Astrocyte (in vitro differentiated cells and primary cell): ENCODE data around the gene MSI1. TPM values are rescaled to one million over a fixed set of nuclear protein-coding genes. Genes with fewer than 3 reads are reported as not detected.

Experiments
- DNase-seq: peaks from one replicate; pipeline ENCODE4 v3.0.0-alpha.2; 2010; ENCODE audit warnings: low read depth
- FAIRE-seq: peaks from 2 replicates; lab custom pipeline; 2011; peaks lifted over from hg19 to GRCh38; lab: Jason Lieb, UNC
- H2AFZ ChIP-seq: 2 replicates; pipeline ENCODE4 v1.6.0; 2012; ENCODE audit warnings: low read depth, low read length, inconsistent platforms
- H3K27ac ChIP-seq: 2 replicates; pipeline ENCODE4 v1.5.1; 2011; ENCODE audit warnings: low read depth, low read length, inconsistent platforms
- H3K27me3 ChIP-seq: 2 replicates; pipeline ENCODE4 v1.6.0; 2011; ENCODE audit warnings: low read length, inconsistent platforms; ENCODE audit not compliant: insufficient read depth
- H3K36me3 ChIP-seq: 2 replicates; pipeline ENCODE4 v1.5.1; 2011; ENCODE audit warnings: low read length, inconsistent platforms; ENCODE audit not compliant: insufficient read depth
- H3K4me1 ChIP-seq: 2 replicates; pipeline ENCODE4 v1.5.1; 2011; ENCODE audit warnings: low read length, inconsistent platforms; ENCODE audit not compliant: insufficient read depth
- H3K4me2 ChIP-seq: 2 replicates; pipeline ENCODE4 v1.6.0; 2012; ENCODE audit warnings: low read length, inconsistent platforms
- H3K4me3 ChIP-seq: 2 replicates; pipeline ENCODE4 v1.5.1; 2011; ENCODE audit warnings: low read depth, mild to moderate bottlenecking, low read length, inconsistent platforms; ENCODE audit not compliant: insufficient read depth
- H3K79me2 ChIP-seq: 2 replicates; pipeline ENCODE4 v1.6.0; 2012; ENCODE audit warnings: mild to moderate bottlenecking, low read length, inconsistent platforms; ENCODE audit not compliant: insufficient read depth
- H3K9ac ChIP-seq: 2 replicates; pipeline ENCODE4 v1.6.0; 2012; ENCODE audit warnings: mild to moderate bottlenecking, low read length, inconsistent platforms
- H3K9me3 ChIP-seq: 2 replicates; pipeline ENCODE4 v1.5.1; 2012; ENCODE audit warnings: low read depth, mild to moderate bottlenecking, low read length, inconsistent platforms; ENCODE audit not compliant: insufficient read depth
- H4K20me1 ChIP-seq: 2 replicates; pipeline ENCODE4 v1.6.0; 2012; ENCODE audit warnings: low read length, inconsistent platforms; ENCODE audit not compliant: insufficient read depth
- H3K27ac Mint-ChIP-seq: one replicate; pipeline ENCODE4 v1.8.0; 2021; ENCODE audit warnings: mild to moderate bottlenecking, mixed read lengths; ENCODE audit not compliant: unreplicated experiment
- H3K27me3 Mint-ChIP-seq: one replicate; pipeline ENCODE4 v1.8.0; 2021; ENCODE audit warnings: low read depth, mixed read lengths; ENCODE audit not compliant: unreplicated experiment
- H3K36me3 Mint-ChIP-seq: one replicate; pipeline ENCODE4 v1.8.0; 2021; ENCODE audit warnings: low read depth, mixed read lengths; ENCODE audit not compliant: unreplicated experiment
- H3K4me1 Mint-ChIP-seq: one replicate; pipeline ENCODE4 v1.8.0; 2021; ENCODE audit warnings: low read depth, mixed read lengths; ENCODE audit not compliant: unreplicated experiment
- H3K4me3 Mint-ChIP-seq: one replicate; pipeline ENCODE4 v1.8.0; 2021; ENCODE audit warnings: mild to moderate bottlenecking, moderate library complexity, mixed read lengths; ENCODE audit not compliant: unreplicated experiment
- H3K9me3 Mint-ChIP-seq: one replicate; pipeline ENCODE4 v1.8.0; 2021; ENCODE audit warnings: mild to moderate bottlenecking, mixed read lengths; ENCODE audit not compliant: unreplicated experiment
- CTCF ChIP-seq: IDR thresholded peaks from 2 replicates; pipeline ENCODE4 v1.5.1; 2011; ENCODE audit warnings: low read depth, mild to moderate bottlenecking, inconsistent platforms, low read length, moderate library complexity; ENCODE audit not compliant: insufficient read depth
- EZH2 ChIP-seq: IDR thresholded peaks from 2 replicates; pipeline ENCODE4 v1.6.1; 2012; ENCODE audit warnings: mild to moderate bottlenecking, low read length, inconsistent platforms; ENCODE audit not compliant: insufficient read depth
- total RNA-seq: library from RNA; stranded (reverse); gene quantifications from 2 replicates; pipeline ENCODE4 v1.2.1, GENCODE V29; 2021

Gene MSI1
- total RNA-seq, 1 donor from 2014 or later: 16.0 TPM

GRCh38 chr12:120343039-120343537 is 25.9 kb downstream of the MSI1 start:
- Histone ChIP-seq H3K4me2 (no peak overlapping the region), H3K4me3 (no peak overlapping the region), H3K4me1 (no peaks in the 10 kb centered on the region), H3K79me2 (no peaks in the 10 kb centered on the region), H3K27me3 (no peaks in the 10 kb centered on the region), H3K27ac (no peak overlapping the region), H3K36me3 (no peaks in the 10 kb centered on the region), H3K9me3 (no peaks in the 10 kb centered on the region), H2AFZ (no peak overlapping the region), H4K20me1 (no peaks in the 10 kb centered on the region), H3K9ac (no peak overlapping the region)
- Mint-ChIP-seq H3K27me3 (no peaks in the 10 kb centered on the region), H3K9me3 (peaks cover under 1% of the 10 kb centered on the region), H3K27ac (no peak overlapping the region), H3K4me3 (no peak overlapping the region), H3K36me3 (peaks cover 7% of the 10 kb centered on the region), H3K4me1 (no peaks in the 10 kb centered on the region)
- no peak for TF ChIP-seq EZH2
- TF ChIP-seq CTCF: no peak
- DNase-seq (no peak), FAIRE-seq (no peak)

- Histone ChIP-seq H3K79me2 (no peaks in the 10 kb centered on the region), H3K9me3 (no peaks in the 10 kb centered on the region), H3K9ac (no peak overlapping the region), H3K4me3 (no peak overlapping the region), H3K4me2 (no peak overlapping the region), H3K4me1 (no peaks in the 10 kb centered on the region), H4K20me1 (no peaks in the 10 kb centered on the region), H3K36me3 (no peaks in the 10 kb centered on the region), H3K27me3 (no peaks in the 10 kb centered on the region), H3K27ac (no peak overlapping the region), H2AFZ (no peak overlapping the region)
- Mint-ChIP-seq H3K4me1 (no peaks in the 10 kb centered on the region), H3K4me3 (no peak overlapping the region), H3K27me3 (no peaks in the 10 kb centered on the region), H3K36me3 (peaks cover 10% of the 10 kb centered on the region), H3K9me3 (peaks cover 7% of the 10 kb centered on the region), H3K27ac (no peak overlapping the region)
- no peak for TF ChIP-seq CTCF
- TF ChIP-seq EZH2: no peak
- DNase-seq (no peak), FAIRE-seq (no peak)
These were observed 26.6 kb downstream of the MSI1 start for GRCh38 chr12:120342175-120343038.

GRCh38 chr12:120339256-120339655 is 29.7 kb downstream of the MSI1 start:
- DNase-seq (no peak), FAIRE-seq (no peak)
- no peaks in the 10 kb centered on the region for H4K20me1 ChIP-seq
- no peaks in the 10 kb centered on the region for H3K36me3 ChIP-seq
- no peaks in the 10 kb centered on the region for H3K79me2 ChIP-seq
- Mint-ChIP-seq H3K36me3 (peaks cover 9% of the 10 kb centered on the region), H3K27ac (no peak overlapping the region), H3K4me3 (no peak overlapping the region), H3K4me1 (no peaks in the 10 kb centered on the region), H3K9me3 (peaks cover 24% of the 10 kb centered on the region), H3K27me3 (no peaks in the 10 kb centered on the region)
- H3K4me1 ChIP-seq: no peaks in the 10 kb centered on the region
- TF ChIP-seq EZH2: no peak
- no peak for TF ChIP-seq CTCF
- no peak overlapping the region for H3K9ac ChIP-seq
- H3K9me3 ChIP-seq: no peaks in the 10 kb centered on the region
- H3K27me3 ChIP-seq: no peaks in the 10 kb centered on the region
- H3K27ac ChIP-seq: no peak overlapping the region
- H3K4me2 ChIP-seq: no peak overlapping the region
- H2AFZ ChIP-seq: no peak overlapping the region
- H3K4me3 ChIP-seq: no peak overlapping the region
